Measurements from ENCODE around the gene FAM180A. TPM values are rescaled to one million over a fixed set of nuclear protein-coding genes. Genes with fewer than 3 reads are reported as not detected.

The FAM180A gene
- total RNA-seq, 2 experiments from 2014 or later = not detected

Other genes starting within 250 kb of the FAM180A start
- gene CNOT4, start 238.7 kb downstream of the FAM180A start, total RNA-seq (2014; rRNA removed; shearing (Covaris generic)) = 18.7 and 21.8 TPM in 2 replicates
- gene CNOT4, start 238.7 kb downstream of the FAM180A start, total RNA-seq (2022) = 21.9 and 23.7 TPM in 2 replicates
- gene NUP205, start 190.9 kb downstream of the FAM180A start, total RNA-seq (2014; rRNA removed; shearing (Covaris generic)) = 98.1 and 115 TPM in 2 replicates
- gene NUP205, start 190.9 kb downstream of the FAM180A start, total RNA-seq (2022) = 132 and 138 TPM in 2 replicates
- 7.4 and 8.0 TPM in 2 replicates for gene STMP1, start 86.3 kb downstream of the FAM180A start, total RNA-seq (2014; rRNA removed; shearing (Covaris generic))
- 24.4 and 29.7 TPM in 2 replicates for gene STMP1, start 86.3 kb downstream of the FAM180A start, total RNA-seq (2022)
- gene SLC13A4, start 20.6 kb downstream of the FAM180A start, total RNA-seq (2014; rRNA removed; shearing (Covaris generic)) = not detected in 2 replicates
- not detected in 2 replicates for gene SLC13A4, start 20.6 kb downstream of the FAM180A start, total RNA-seq (2022)
- 83.9 and 91.3 TPM in 2 replicates for gene MTPN, start 228.5 kb upstream of the FAM180A start, total RNA-seq (2014; rRNA removed; shearing (Covaris generic))
- gene MTPN, start 228.5 kb upstream of the FAM180A start, total RNA-seq (2022) = 281 and 346 TPM in 2 replicates